Measurements from ENCODE around the gene ACSM5.

DNA sequence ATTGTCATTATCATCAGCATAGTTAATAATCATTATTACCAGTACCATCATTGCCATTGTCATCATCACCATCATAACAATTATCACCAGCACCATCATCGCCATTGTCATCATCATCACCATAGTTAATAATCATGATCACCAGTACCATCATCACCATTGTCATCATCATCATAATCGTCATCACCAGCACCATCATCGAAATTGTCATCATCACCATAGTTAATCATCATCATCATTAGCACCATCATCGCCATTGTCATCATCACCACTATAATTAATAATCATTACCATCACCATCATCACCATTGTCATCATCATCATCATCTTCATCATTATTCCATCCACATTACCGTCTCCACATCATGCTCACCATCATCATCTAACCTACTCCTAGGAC, 18.3 kb upstream of the ACSM5 start:
- no peak for TF ChIP-seq CTCF (IDR thresholded peaks at IDR 0.05; ENCODE audit: insufficient read depth, low read length)
- TF ChIP-seq POLR2AphosphoS5 (IDR thresholded peaks at IDR 0.05; ENCODE audit: low read depth): no peak
